Prostate gland (tissue), 2 donors: Measurements from ENCODE around the gene TMC4.

ENCODE experiments used
- POLR2A ChIP-seq: fragments of 450-650 bp; IDR thresholded peaks from one replicate; pipeline ENCODE4 v1.6.1; 2016; ENCODE audit warnings: antibody characterized with exemption, mild to moderate bottlenecking
- POLR2AphosphoS5 ChIP-seq: sonication (generic); formaldehyde crosslinking; IDR thresholded peaks from one replicate; pipeline ENCODE4 v1.6.1; 2017; ENCODE audit warnings: antibody characterized with exemption
- TF ChIP-seq, protein P1 (sequence below), 4 experiments: fragments of 200-600 bp in 2 of 4; fragments of 450-650 bp in 2 of 4; sonication (generic) in 2 of 4; IDR thresholded peaks; 1 replicate in 3 of 4; 2 replicates in 1 of 4; pipeline ENCODE4 v1.5.1; 2016 to 2019; ENCODE audit warnings: antibody characterized with exemption in 4 of 4, mild to moderate bottlenecking in 2 of 4, moderate library complexity in 2 of 4

DNA sequence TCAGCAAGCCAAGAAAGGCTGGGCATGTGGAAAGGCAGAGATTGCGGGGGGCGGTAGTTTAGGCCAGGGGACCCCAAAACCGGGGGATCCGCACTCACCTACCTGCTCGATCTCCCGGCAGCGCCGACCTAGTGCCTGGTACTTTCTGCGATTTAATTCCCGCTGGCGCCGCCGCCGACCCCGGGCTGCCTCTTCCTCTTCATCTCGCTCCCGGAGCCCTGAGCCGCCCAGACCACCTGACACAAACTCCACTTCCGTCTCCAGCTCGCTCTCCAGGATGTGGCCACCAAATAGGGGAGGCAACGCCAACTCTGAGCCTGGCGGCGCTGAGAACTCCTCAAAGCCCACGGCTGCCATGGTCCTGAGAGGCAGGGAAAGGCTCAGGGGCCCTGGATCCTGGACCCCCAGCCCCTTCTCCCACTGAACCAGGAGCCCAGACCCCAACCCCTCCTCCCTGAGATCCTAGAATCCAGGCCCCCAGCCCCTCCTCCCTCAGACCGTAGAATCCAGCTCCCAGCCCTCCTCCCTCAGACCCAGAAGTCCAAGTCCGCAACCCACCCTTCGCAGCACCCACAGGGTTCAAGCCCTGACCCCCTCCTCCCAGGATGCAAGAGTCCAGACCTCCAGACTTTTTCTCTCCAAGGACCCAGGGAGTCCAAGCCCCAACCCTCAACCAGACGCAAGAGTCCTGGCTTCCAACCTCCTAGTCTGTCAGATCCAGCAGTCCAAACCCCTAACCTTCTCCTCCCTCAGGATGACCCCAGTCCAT is 58.4 kb downstream of the TMC4 start:
- TF ChIP-seq POLR2A = peak; percentile 22
- TF ChIP-seq, protein P1, sequence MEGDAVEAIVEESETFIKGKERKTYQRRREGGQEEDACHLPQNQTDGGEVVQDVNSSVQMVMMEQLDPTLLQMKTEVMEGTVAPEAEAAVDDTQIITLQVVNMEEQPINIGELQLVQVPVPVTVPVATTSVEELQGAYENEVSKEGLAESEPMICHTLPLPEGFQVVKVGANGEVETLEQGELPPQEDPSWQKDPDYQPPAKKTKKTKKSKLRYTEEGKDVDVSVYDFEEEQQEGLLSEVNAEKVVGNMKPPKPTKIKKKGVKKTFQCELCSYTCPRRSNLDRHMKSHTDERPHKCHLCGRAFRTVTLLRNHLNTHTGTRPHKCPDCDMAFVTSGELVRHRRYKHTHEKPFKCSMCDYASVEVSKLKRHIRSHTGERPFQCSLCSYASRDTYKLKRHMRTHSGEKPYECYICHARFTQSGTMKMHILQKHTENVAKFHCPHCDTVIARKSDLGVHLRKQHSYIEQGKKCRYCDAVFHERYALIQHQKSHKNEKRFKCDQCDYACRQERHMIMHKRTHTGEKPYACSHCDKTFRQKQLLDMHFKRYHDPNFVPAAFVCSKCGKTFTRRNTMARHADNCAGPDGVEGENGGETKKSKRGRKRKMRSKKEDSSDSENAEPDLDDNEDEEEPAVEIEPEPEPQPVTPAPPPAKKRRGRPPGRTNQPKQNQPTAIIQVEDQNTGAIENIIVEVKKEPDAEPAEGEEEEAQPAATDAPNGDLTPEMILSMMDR (IDR thresholded peaks at IDR 0.05) = no peak
- peak; percentile 12 for TF ChIP-seq POLR2AphosphoS5
